Measurements from ENCODE around the gene LRRC10B. TPM values are rescaled to one million over a fixed set of nuclear protein-coding genes. Genes with fewer than 3 reads are reported as not detected.

LRRC10B gene
- total RNA-seq, 3 donors from 2014 or later = 0.72 to 1.7 (median 0.89) TPM

GRCh38 chr11:61516675-61517572 lies 8.4 kb downstream of the LRRC10B start:
- peaks cover 5% of the 10 kb centered on the region for H3K4me1 ChIP-seq (ENCODE audit: low read depth)
- no peak overlapping the region for H3K4me3 ChIP-seq
- intact Hi-C loops (cut with DNase I, micrococcal nuclease) = loop anchor here (5.0 kb wide), 1 partner anchor 40 kb away; no protein-coding TSS in a partner anchor
- no peaks in the 10 kb centered on the region for H3K9me3 ChIP-seq
- no peak for ATAC-seq
- TF ChIP-seq, protein P1, sequence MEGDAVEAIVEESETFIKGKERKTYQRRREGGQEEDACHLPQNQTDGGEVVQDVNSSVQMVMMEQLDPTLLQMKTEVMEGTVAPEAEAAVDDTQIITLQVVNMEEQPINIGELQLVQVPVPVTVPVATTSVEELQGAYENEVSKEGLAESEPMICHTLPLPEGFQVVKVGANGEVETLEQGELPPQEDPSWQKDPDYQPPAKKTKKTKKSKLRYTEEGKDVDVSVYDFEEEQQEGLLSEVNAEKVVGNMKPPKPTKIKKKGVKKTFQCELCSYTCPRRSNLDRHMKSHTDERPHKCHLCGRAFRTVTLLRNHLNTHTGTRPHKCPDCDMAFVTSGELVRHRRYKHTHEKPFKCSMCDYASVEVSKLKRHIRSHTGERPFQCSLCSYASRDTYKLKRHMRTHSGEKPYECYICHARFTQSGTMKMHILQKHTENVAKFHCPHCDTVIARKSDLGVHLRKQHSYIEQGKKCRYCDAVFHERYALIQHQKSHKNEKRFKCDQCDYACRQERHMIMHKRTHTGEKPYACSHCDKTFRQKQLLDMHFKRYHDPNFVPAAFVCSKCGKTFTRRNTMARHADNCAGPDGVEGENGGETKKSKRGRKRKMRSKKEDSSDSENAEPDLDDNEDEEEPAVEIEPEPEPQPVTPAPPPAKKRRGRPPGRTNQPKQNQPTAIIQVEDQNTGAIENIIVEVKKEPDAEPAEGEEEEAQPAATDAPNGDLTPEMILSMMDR (IDR thresholded peaks at IDR 0.05) = peak; percentile 88
- H3K36me3 ChIP-seq (ENCODE audit: low read depth) = no peaks in the 10 kb centered on the region
- peak in 2 of 3 donors; percentile 57 to 60 for DNase-seq

- no peak for DNase-seq
- no peak overlapping the region for H3K4me3 ChIP-seq
- intact Hi-C loops (cut with DNase I, micrococcal nuclease) = loop anchor here (5.0 kb wide), 1 partner anchor 41 kb away; no protein-coding TSS in a partner anchor
- TF ChIP-seq, protein P1 (IDR thresholded peaks at IDR 0.05) = no peak
- no peaks in the 10 kb centered on the region for H3K4me1 ChIP-seq (ENCODE audit: low read depth)
- H3K36me3 ChIP-seq (ENCODE audit: low read depth) = no peaks in the 10 kb centered on the region
- no peaks in the 10 kb centered on the region for H3K9me3 ChIP-seq
- no peak for ATAC-seq
Observed at GRCh38 chr11:61518032-61518795, 9.7 kb downstream of the LRRC10B start.

- Histone ChIP-seq H3K36me3 (ENCODE audit: low read depth) (no peaks in the 10 kb centered on the region), H3K9me3 (no peaks in the 10 kb centered on the region), H3K4me3 (no peak overlapping the region), H3K4me1 (ENCODE audit: low read depth) (no peaks in the 10 kb centered on the region)
- ATAC-seq (no peak), DNase-seq (no peak)
- intact Hi-C loops (cut with DNase I, micrococcal nuclease) = no loop called here
- TF ChIP-seq, protein P1 (IDR thresholded peaks at IDR 0.05) = no peak
Observed at GRCh38 chr11:61522881-61523280, 14.3 kb downstream of the LRRC10B start.

DNA sequence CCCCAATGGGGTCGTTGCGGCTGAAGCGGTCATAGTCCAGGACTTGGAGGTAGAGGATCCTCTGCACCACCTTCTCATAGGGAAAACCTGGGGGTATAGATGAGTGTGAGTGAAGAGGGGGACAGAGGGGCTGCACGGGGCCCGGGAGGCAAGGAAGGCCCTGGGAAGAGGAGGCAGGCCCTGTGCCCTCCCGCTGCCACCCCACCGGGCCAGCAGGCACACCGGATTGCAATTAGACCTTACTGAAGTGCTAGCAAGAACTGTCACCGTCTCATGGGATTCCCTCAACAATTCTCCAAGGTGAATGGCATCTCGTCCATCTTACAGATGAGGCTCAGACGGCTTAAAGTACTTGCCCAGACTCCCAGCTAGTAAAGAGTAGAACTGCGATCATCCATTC lies 15.9 kb downstream of the LRRC10B start:
- Histone ChIP-seq H3K9me3 (no peaks in the 10 kb centered on the region), H3K4me1 (ENCODE audit: low read depth) (no peaks in the 10 kb centered on the region), H3K36me3 (ENCODE audit: low read depth) (no peaks in the 10 kb centered on the region), H3K4me3 (no peak overlapping the region)
- intact Hi-C loops (cut with DNase I, micrococcal nuclease) = no loop called here
- ATAC-seq (no peak), DNase-seq (no peak)
- TF ChIP-seq, protein P1 (IDR thresholded peaks at IDR 0.05) = no peak

DNA sequence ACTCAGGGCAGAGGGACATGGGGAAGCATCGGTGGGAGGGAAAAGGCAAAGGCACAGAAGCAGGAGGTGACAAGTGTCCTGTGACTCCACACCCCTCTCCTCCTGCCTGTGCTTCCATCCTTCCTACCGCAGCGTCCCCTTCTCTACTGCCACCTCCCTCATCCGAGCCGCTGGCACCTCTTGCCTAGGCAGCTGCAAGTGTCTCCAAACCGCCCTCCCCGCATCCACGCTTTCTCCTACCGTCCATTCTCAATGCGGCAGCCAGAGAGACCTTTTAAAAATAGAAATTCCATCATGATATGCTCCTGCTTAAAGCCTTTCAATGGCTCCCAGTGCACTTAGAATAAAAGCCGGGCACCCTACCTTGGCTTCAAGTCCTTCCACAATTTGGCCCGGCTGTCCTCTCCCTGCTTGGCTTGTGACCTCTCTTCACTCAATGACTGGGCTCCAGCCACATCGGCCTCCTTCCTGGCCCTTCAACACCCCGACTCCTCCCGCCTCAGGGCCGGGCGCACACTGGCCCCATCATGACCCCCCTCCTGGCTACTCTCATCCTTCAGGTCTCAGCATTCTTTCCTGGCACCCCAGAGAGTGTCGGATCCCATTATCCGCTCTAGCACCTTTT lies 16.5 kb downstream of the LRRC10B start:
- Histone ChIP-seq H3K9me3 (no peaks in the 10 kb centered on the region), H3K4me1 (ENCODE audit: low read depth) (no peaks in the 10 kb centered on the region), H3K36me3 (ENCODE audit: low read depth) (no peaks in the 10 kb centered on the region), H3K4me3 (no peak overlapping the region)
- intact Hi-C loops (cut with DNase I, micrococcal nuclease) = no loop called here
- no peak for ATAC-seq
- TF ChIP-seq, protein P1 (IDR thresholded peaks at IDR 0.05) = no peak
- DNase-seq = no peak
